Cardiac septum (tissue), 1 donor: ENCODE results near the gene PITPNM3. TPM values are rescaled to one million over a fixed set of nuclear protein-coding genes. Genes with fewer than 3 reads are reported as not detected.
A peak's percentile ranks its signal among the peaks of the same experiment; 100 is the strongest.

Experiments used
- DNase-seq: peaks from one replicate; pipeline ENCODE4 v3.0.0-alpha.2; 2020; ENCODE audit warnings: low spot score
- intact Hi-C: fragments of 100-400 bp; cut with DNase I; formaldehyde crosslinking; loops from one replicate; pipeline ENCODE4 v1.14.0; 2022
- total RNA-seq: library from RNA; stranded (reverse); fragmentation: NEBNext Ultra II Directional; extraction: Animal tissue kit (Norgen Biotek cat#: 25700); gene quantifications from one replicate; pipeline ENCODE4 v1.2.1, GENCODE V29; 2021
- donor health status: DM: no; HTN: no; CAD: no.

The PITPNM3 gene
- total RNA-seq, 1 donor from 2014 or later: 0.57 TPM

DNA sequence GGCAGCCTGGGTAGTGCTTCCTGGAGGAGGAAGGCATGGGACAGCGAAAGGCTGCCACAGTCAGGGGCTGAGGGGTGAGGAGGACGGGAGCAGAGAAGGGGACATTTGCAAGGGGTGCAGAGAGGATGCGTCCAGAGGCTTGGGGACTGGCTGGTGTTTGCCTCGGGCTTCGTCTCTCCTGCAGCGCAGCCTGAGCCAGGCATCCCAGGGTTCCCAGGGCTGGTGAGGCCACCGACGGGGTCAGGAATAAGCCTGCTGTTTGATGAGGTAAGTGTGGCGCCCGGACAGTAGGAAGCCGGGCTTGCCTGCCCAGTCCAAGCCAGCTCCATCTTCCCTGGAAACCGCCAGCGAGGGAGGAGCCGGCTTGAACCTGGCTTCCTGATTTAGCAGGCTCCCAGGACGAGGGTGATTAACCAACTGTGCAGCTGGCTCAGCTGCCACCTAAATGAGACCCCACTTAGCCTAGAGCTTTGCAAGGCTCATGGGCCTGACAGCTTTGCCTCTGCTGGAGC, 47.8 kb downstream of the PITPNM3 start:
- intact Hi-C loops: no loop called here
- DNase-seq: no peak

DNA sequence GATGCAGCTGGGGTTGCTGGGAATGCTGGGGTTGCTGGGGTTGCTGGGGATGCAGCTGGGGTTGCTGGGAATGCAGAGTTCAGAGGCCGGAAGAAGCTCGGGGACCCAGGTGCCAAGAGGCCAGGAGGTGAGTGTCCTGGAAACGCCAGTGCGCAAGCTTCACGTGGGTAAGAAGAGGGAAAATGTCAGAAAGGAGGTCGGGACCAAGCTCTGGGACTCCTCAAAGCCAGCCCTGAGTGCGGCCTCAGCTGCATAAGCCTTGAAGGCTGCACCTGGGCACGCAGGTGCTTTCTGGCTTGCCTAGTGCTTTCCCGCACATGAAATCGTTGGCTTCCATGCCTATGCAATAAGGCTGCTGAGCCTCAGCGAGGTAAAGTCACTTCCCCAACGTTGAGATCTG, 48.3 kb downstream of the PITPNM3 start:
- no peak for DNase-seq
- intact Hi-C loops: no loop called here

DNA sequence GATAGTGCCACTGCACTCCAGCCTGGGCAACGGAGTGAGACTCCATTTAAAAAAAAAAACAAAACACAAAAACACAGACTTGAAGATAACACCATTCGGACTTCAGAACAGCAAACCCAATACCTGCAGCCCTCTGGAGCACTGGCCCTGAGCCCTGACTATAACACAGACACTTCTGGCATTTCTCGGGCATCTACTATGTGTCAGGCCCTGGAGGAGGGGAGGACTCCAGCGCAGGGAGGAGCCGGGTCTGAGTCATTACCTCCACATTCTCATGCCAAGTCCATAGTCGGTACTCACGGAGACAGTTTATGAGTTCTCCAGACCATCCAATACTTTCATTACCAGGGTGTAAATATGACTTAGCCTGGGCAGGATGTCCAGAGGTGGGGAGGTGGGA, 48.8 kb downstream of the PITPNM3 start:
- intact Hi-C loops: no loop called here
- DNase-seq: no peak

DNA sequence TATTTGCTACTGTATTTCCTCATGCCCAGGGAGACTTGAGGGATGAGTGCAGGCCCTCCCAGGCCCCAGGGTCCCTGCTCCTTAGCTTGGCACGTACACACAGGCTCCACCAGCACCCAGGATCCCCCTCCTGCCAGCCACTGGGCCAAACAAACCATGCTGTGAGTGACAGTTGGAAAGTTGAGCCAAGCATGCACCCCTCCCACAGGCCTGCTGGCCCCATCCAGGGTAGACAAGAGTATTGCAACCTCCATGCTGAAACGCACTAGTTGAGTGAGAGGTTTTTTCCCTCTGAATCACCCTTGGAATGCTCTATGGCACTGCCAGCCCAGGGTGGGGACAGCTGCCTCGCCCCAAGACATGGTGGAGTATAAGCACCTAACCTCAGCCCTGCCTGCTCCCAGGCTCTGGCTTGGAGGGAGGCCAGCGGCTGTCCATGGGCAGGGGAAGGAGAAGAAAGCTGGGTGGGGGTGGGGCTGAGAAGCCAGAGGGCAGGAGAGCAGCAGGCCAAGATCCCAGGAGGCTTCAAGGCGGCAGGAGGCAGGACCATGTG, 49.6 kb downstream of the PITPNM3 start:
- intact Hi-C loops: no loop called here
- DNase-seq: no peak

DNA sequence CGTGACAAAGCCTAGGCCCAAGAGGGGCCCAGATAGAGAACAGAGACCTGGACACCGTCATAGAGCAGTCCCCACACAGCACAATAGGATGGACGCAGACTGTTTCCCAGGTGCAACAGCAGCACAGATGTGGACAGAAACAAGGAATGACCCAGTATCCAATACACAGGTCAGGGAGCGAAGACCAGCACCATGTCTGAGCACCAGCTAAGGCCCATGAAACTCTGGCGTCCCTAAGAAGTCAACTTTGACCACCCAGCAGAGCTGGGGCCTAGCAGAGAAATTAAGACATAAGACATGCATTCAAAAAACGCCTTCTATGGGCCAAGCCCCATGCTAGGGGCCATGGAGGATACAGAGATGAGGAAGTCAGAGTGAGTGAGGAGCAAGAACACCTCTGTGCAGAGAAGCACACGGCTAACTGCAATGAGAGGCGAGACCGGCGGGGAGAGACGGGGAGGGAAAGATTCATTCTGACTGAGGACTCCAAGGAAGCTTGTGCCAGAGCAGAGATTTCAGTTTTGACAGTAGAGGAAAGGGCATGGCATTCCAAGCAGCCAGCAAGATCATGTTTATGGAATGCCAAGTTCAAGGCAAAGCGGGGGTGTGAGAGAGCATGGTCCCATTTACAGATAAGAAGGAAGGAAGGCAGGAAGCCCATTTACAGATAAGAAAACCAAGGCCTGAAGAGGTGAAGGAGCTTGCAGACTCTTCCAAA, 50.8 kb downstream of the PITPNM3 start:
- DNase-seq: no peak
- intact Hi-C loops: no loop called here

DNA sequence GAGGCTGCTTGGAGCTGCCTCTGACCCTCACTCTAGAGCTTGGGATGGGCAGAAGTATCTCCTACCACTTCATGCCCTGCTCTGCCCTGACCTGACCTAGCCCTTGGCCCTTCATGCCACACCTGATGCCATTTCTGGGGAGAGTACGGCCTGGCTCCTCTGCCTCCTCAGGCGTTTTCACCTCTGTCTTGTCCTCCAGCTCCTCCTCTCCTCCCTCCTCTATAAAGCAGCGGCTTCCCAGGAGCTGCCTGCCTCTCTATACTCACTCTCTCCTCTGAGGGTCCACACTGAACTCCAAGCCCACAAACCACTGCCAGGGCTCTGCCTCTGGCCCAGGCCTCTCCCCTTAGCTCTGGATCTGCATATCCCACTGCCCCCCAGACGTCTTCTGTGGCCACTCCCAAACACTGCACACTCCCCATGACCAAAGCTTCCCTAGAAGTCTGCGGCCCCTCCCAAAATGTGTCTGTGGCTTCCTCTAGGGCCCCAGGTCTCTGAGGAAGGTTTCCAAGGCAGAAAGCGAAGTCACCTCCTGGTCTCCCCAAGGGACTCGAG, 52.6 kb downstream of the PITPNM3 start:
- intact Hi-C loops: no loop called here
- no peak for DNase-seq

DNA sequence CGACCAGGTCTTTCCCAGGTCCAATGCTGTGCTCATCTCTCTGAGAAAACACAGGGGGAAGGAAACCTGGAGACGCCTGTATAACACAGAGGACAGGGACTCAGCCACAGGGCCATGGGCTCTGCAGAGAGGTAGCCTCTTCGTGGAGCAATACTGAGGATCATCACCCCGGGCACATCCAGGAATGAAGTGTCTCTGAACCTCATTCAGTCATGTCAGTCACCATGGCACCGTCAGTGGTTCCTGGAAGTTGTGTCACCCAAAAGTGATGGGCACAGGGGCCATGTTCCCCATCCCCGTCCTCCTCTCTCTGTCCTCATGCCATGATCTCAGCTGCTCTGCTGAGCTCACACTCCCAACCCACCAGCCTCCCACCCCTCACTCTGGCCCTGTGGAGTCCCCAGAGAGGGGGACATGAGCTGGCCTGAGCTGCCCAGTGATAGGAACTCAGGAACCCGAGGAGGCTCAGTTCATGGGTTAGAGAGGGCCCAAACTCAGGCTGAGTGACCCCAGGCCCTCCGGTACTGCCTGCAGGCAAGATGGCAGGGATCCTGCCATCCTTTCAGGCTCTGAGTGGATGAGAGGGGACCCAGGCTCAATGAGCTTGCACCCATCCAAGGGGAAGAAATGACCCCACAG, 53.4 kb downstream of the PITPNM3 start:
- DNase-seq: no peak
- intact Hi-C loops: no loop called here

DNA sequence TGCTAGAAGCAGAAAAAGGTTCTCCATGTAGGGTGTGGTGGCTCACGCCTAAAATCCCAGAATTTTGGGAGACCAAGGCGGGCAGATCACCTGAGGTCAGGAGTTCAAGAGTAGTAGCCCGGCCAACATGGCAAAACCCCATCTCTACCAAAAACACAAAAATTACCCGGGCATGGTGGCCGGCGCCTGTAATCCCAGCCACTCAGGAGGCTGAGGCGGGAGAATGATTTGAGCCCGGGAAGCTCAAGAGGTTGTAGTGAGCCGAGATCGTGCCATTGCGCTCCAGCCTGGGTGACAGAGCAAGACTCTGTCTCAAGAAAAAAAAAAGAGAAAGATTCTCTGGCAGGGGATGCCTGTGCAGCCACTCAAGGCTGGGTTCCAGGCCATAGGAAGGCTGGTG, 54.2 kb downstream of the PITPNM3 start:
- DNase-seq: no peak
- intact Hi-C loops: no loop called here

DNA sequence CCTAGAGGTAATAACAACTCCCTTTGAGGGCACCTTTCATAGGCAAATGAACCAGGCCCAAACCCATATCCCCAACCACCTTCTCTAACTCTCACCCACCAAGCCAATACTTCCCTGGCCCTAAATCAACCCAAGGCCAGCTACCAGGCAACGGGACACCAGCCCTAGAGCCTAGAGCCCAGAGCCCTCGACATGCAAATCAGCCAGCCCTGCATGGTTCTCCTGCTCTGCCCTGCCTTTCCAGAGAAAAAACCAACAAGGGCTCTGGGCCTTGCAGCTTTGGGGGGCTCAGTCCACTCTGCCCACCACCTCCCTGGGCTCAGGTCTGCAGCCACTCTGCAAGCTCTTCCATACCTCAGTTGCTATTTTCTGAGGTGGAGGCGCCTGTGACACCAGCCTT, 55.0 kb downstream of the PITPNM3 start:
- DNase-seq: no peak
- intact Hi-C loops: no loop called here

DNA sequence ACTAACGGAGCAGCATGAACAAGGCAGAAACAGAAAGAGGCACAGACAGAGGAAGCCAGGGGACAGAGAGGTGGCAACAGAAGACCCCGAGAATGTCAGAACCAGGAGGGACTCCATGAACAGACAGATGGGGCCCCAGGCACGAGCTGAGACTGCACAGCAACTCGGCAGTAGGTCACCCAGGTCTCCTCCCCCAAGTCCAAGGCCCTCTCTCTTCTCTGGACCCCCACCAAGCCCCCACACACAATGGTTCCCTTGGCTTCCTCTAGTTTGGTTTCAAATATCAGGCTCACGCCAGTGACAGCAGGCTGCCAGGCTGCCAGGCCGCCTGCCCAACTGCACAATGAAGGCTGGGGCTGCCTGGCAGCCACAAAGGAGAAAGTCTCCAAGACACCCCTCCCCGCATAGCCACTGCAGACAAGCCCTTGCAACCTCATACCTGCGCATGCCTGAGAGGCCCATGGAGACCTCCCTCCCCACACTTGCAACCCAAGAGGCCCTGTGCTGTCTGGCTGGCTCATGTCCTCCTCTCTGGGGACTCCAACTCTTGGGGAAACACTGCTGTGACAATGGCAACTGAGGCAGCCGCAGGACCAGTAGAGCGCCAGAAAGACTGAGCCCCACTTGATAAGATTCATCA, 57.3 kb downstream of the PITPNM3 start:
- peak; percentile 54 for DNase-seq
- intact Hi-C loops: no loop called here

DNA sequence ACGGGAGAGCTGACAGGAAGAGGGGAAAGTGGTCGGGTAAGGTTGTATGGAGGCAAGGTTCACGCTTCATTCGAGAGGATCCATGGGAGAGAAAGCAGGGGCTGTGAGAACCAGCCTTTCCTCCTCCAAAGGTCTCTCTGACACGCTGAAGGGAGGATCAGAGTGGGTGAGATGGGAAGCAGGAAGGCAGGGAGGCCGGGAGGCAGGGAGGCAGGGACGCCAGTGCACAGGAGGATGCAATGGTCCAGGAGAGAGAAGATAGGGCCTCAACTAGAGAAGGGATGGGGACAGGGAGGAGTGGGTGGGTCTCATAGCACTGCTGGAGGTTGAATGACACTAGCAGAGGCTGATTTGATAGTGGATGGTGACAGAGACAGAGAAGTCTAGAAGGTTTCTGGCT, 58.0 kb downstream of the PITPNM3 start:
- intact Hi-C loops: no loop called here
- no peak for DNase-seq

DNA sequence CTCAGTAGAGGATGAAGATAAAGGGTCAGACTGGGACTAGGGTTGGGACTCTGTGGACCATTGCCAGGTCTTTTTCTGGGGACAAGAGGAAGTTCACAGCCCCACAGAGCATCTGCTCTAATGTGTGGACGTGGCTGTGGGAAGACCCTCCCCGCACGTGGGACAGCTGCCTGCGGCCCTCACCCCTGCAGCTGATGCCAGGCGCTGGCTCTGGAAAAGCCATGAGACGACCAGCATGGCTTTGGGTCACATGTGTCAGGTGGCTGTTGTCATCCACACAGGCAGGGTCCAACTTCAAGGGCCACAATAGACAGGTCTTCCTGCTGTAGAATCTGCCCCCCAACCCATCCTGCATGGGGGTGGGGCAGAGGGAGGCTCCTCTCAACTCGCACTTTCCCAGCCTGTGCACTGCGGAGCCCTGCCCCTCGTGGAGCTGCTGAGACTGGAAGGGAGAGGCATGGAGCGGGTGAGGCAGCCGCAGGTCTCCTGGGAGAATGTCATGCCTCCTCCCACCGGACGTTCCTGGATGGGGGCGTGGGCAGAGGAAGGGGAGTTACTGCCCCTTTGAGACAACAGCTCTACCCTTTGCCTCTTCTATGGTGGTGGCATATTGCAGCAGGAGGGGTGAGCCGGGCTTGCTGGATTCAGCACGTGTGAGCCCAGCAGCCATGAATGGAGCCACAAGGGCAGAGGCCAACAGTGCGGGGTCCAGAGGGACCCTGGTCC, 58.7 kb downstream of the PITPNM3 start:
- intact Hi-C loops: no loop called here
- DNase-seq: peak; percentile 56

DNA sequence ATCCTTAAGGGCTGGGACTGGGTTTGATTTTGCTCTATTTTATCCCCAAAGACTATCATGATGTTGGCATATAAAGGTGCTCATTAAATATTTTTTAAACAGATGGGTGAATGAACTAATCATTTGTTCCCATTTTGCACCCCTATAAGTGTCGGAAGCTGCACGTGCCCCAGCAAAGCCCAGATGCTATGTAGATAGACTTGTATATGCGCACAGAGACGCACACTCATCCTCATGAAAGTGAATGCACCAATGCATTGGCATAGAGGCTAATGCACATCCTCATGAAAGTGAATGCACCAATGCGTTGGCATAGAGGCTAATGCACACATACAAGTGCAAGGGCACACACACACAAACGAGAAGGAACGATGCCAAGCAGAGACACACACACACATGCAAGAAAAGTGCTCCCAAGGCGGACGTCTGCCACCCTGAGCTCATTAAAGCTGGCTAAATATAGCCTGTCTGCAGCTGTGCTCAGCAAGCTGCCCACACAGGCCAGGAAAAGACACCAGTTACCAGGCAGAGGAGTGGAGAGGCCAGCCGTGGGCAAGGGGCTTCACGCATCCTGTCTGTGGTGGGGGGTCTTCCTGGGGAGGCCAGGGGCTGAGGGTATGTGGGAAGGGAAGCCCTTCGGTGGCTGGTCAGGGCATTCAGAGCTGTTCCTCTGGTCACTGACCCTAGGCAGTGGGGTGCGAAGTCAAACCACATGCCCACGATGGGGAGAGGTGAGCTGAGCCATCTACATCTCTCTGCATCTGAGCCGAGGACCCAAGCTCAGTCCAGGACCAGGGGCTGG, 59.5 kb downstream of the PITPNM3 start:
- peak; percentile 75 for DNase-seq
- intact Hi-C loops: no loop called here

DNA sequence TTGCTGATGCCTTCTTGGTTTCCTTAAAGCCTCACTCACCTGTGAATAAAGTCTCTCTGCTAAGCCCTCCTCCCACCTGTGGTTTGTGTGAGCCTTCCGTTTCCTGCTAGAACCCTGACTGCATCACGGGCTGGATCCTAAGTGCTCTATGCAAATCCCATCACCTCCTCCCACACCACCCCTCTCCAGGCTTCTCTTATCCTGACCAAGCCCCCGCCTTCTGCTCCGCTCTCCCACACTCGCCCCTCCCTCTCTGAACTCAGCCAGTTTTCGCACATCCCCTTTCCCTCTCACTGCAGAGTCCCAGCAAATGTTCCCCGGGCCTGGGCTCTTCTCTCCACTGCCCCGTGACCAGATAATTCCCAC, 60.3 kb downstream of the PITPNM3 start:
- intact Hi-C loops: no loop called here
- DNase-seq: peak; percentile 22

DNA sequence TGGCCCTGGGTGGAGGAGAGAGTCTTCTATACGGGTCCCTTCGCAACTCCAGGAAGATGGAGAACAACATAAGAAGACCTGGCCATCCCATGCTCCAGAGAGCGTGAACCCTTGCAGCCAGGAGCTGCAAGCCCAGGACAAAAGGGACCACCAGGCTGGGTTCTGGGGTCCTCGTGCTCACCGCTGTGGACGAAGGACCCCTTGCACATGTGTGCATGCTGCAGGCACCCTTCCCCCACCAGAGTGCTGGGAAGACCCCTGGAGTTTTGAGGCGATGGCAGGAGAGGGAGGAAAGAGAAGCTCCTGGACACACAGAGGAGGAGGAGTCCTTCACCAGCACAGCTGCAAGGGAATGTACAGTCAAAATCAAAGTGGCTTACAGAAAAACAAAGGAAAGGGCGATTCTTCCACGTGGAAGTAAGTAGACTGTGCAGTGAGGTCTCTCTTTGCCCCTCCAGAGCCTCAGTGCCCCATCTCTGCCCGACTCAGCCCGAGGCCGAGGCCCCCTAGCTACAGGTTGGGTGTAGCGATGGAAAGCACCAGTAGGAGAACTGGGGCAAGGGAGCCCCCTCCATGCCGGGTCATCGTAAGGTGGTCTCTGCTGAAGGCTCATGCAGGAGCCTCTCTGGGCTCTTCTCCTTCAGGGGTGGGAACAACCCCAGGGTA, 60.8 kb downstream of the PITPNM3 start:
- intact Hi-C loops: no loop called here
- peak; percentile 62 for DNase-seq

DNA sequence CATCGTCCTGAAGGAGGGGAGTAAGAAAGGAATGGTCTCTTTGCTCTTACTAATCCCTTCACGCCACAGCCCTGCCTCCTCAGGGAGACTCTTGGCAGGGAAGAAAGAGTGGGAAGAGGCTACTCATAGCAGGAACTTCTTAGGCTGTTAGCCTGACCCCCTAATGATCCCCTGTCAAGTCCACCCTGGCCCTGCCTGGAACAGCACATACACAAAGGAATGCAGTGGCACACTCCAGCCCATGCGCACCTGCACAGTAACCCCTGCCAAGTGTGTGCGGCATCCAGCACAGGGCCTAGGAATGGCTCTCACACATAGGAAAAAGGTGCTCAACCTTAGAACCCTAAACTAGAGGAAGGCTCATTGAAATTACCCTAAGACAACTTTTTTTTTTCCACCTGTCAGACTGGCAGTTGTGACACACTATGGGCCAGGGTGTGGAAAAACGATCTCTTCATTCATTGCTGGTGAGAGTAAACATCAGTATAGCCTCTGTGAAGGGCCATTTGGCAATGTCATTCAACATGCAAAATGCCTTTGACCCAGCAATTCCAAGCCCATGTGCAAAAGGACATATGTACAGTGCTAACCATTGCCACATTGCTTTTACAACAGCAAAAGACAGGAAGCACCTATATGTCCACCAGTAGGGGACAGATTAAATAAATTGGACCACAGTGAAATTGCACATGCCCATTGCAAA, 62.0 kb downstream of the PITPNM3 start:
- peak; percentile 22 for DNase-seq
- intact Hi-C loops: no loop called here

DNA sequence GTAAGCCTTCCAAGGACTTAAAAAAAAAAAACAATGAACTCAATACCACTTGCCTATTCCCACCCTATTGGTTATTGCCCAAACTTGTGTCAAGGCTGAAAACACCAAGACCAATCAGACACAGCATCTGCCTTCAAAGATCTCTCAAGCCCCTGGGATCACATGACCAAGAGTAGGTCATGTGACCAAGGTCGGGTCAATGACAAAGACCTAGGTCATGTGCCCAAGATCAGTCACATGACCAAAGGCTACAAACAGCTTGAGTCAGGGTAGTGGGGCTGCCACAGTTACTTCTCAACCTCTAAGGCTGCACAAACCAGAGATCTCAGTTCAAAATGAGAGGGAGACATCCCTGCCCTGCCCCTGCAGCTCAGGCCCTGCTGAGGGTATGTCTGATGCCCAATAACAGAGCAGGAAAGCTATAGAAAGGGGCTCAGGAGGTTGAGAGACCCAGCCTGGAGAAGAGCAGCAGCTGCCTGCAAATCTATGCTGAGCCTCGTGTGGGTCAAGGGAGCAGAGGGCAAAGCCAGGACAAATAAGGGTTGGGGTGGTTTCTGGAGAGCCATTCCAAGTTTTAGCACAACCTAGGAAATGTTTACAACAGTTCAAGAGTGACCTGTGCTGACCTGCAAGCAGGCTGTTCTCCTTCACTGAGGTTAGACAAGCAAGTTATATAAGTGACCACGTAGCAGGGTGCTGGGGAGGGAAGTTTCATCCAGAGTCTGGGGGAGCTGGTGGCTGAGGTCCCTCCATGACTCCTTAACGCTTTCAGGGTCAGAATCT, 63.3 kb downstream of the PITPNM3 start:
- intact Hi-C loops: no loop called here
- peak; percentile 49 for DNase-seq
